Common myeloid progenitor, CD34-positive (primary cell): ENCODE results near the gene LRRC74B.
"Not testable (repeated sequence)": the region's sequence is repeated elsewhere in the genome, so short reads cannot be mapped to it uniquely, and the experiment has no call there.

Source experiments
- CTCF ChIA-PET: fragments of 350-600 bp; sonication (Branson Sonifier 250); formaldehyde crosslinking; loops from one replicate; lab custom pipeline; 2021; ENCODE audit warnings: antibody characterized with exemption; lab: Charles Lee
- POLR2A ChIA-PET: fragments of 350-600 bp; sonication (Branson Sonifier 250); formaldehyde crosslinking; loops from one replicate; lab custom pipeline; 2021; ENCODE audit warnings: antibody characterized with exemption; lab: Charles Lee
- DNase-seq, 3 donors: peaks; one replicate each; pipeline versions ENCODE4 v3.0.0 to v3.0.0-alpha.2; 2013
- H3K27ac ChIP-seq, 2 experiments: 1 replicate in 1 of 2; 2 replicates in 1 of 2; pipeline ENCODE4 v1.7.0; 2013; ENCODE audit warnings: inconsistent platforms in 2 of 2, low read length in 2 of 2, mild to moderate bottlenecking in 2 of 2, low read depth in 1 of 2, moderate library complexity in 1 of 2; ENCODE audit not compliant: severe bottlenecking in 2 of 2, insufficient read depth in 1 of 2, poor library complexity in 1 of 2
- H3K27me3 ChIP-seq, 5 experiments: replicated peaks in 2 of 5; 1 replicate in 3 of 5; 2 replicates in 2 of 5; pipeline versions ENCODE4 v1.6.1 to v1.7.0; 2013; ENCODE audit warnings: low read length in 4 of 5, mild to moderate bottlenecking in 2 of 5, moderate library complexity in 2 of 5, inconsistent platforms in 1 of 5; ENCODE audit not compliant: insufficient read depth in 5 of 5, control insufficient read depth in 4 of 5
- H3K36me3 ChIP-seq, 4 experiments: 1 replicate in 2 of 4; 2 replicates in 2 of 4; pipeline versions ENCODE4 v1.6.1 to v1.7.0; 2013; ENCODE audit warnings: low read length in 3 of 4, control low read depth in 1 of 4, mild to moderate bottlenecking in 1 of 4; ENCODE audit not compliant: control insufficient read depth in 4 of 4, insufficient read depth in 4 of 4
- H3K4me1 ChIP-seq, 4 experiments: 1 replicate in 3 of 4; 2 replicates in 1 of 4; pipeline versions ENCODE4 v1.6.1 to v1.7.1; 2013; ENCODE audit warnings: low read length in 3 of 4, mild to moderate bottlenecking in 3 of 4, control low read depth in 1 of 4, inconsistent platforms in 1 of 4, moderate library complexity in 1 of 4; ENCODE audit not compliant: control insufficient read depth in 4 of 4, insufficient read depth in 4 of 4; ENCODE audit errors: control extremely low read depth in 1 of 4
- H3K4me3 ChIP-seq, 7 experiments: 1 replicate in 4 of 7; 2 replicates in 3 of 7; pipeline versions ENCODE4 v1.5.1 to v1.7.0; 2013; ENCODE audit warnings: mild to moderate bottlenecking in 7 of 7, low read length in 6 of 7, moderate library complexity in 6 of 7, inconsistent platforms in 2 of 7, low read depth in 2 of 7, control low read depth in 1 of 7; ENCODE audit not compliant: insufficient read depth in 4 of 7, control insufficient read depth in 1 of 7; ENCODE audit errors: extremely low read depth in 1 of 7
- H3K9me3 ChIP-seq, 5 experiments: 1 replicate in 4 of 5; 2 replicates in 1 of 5; pipeline versions ENCODE4 v1.6.1 to v1.7.1; 2013; ENCODE audit warnings: low read length in 4 of 5, mild to moderate bottlenecking in 2 of 5, inconsistent platforms in 1 of 5, low read depth in 1 of 5, moderate library complexity in 1 of 5; ENCODE audit not compliant: control insufficient read depth in 4 of 5, insufficient read depth in 2 of 5; ENCODE audit errors: control extremely low read depth in 1 of 5
- WGBS: methylation state at CpG from one replicate; pipeline ENCODE4 v1.1.5; 2013; ENCODE audit not compliant: insufficient coverage; 5-methylcytosine and 5-hydroxymethylcytosine counted together

Gene LRRC74B

GRCh38 chr22:21067901-21068680 is 22.3 kb downstream of the LRRC74B start:
- no peak overlapping the region for H3K27ac ChIP-seq
- H3K4me1 ChIP-seq: no peaks in the 10 kb centered on the region
- WGBS: 90% methylated on average over 10 of the region's 12 CpGs
- ChIA-PET POLR2A (no interaction called here), CTCF (no interaction called here)
- no peak for DNase-seq
- peaks cover 0 to 3% (median 0%) of the 10 kb centered on the region in 5 experiments for H3K9me3 ChIP-seq
- H3K4me3 ChIP-seq: no peak overlapping the region
- H3K27me3 ChIP-seq: peaks cover 0 to 12% (median 3%) of the 10 kb centered on the region in 5 experiments
- H3K36me3 ChIP-seq: no peaks in the 10 kb centered on the region

DNA sequence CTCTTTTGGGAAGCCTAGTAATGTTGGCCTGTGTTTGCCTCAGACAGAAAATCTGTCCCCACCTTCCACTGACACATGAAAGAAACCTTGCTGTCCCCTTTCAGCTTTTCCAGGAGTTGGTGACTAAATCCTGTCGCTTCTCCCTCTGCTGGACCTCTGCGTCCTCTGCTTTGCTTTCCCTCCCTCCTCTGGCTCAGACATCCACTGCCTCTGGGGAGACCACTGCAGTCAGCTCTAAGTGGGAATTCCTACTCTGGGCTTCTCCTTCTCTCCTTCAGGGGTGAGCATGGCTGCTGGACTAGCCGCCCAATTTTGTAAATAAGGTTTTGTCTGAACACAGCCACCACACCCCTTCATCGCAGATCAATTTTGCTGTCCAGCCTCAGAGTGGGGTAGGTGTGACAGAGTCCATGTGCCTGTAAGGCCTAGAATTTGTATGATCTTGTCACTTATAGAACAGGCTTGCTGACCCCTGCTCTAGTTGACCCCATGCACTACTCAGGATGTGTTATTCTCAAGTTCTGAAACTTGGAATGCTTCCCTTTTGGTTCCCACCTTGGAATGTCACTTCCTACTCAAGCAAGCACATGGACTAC is 23.0 kb downstream of the LRRC74B start:
- Histone ChIP-seq H3K4me1 (no peaks in the 10 kb centered on the region), H3K36me3 (no peaks in the 10 kb centered on the region), H3K4me3 (no peak overlapping the region), H3K27me3 (peaks cover 0 to 12% (median 3%) of the 10 kb centered on the region in 5 experiments), H3K27ac (no peak overlapping the region), H3K9me3 (peaks cover 0 to 3% (median 0%) of the 10 kb centered on the region in 5 experiments)
- DNase-seq: no peak
- WGBS: 92% methylated on average over 3 of the region's 4 CpGs
- CTCF ChIA-PET: no interaction called here
- POLR2A ChIA-PET: no interaction called here

- no peak for DNase-seq
- peaks cover 0 to 3% (median 0%) of the 10 kb centered on the region in 5 experiments for H3K9me3 ChIP-seq
- H3K4me1 ChIP-seq: no peaks in the 10 kb centered on the region
- WGBS: 90% methylated on average over 2 of the region's 5 CpGs
- H3K36me3 ChIP-seq: no peaks in the 10 kb centered on the region
- CTCF ChIA-PET: no interaction called here
- peaks cover 0 to 12% (median 3%) of the 10 kb centered on the region in 5 experiments for H3K27me3 ChIP-seq
- POLR2A ChIA-PET: no interaction called here
- H3K27ac ChIP-seq: no peak overlapping the region
- H3K4me3 ChIP-seq: no peak overlapping the region
Measured at GRCh38 chr22:21069375-21069774, 23.6 kb downstream of the LRRC74B start.

DNA sequence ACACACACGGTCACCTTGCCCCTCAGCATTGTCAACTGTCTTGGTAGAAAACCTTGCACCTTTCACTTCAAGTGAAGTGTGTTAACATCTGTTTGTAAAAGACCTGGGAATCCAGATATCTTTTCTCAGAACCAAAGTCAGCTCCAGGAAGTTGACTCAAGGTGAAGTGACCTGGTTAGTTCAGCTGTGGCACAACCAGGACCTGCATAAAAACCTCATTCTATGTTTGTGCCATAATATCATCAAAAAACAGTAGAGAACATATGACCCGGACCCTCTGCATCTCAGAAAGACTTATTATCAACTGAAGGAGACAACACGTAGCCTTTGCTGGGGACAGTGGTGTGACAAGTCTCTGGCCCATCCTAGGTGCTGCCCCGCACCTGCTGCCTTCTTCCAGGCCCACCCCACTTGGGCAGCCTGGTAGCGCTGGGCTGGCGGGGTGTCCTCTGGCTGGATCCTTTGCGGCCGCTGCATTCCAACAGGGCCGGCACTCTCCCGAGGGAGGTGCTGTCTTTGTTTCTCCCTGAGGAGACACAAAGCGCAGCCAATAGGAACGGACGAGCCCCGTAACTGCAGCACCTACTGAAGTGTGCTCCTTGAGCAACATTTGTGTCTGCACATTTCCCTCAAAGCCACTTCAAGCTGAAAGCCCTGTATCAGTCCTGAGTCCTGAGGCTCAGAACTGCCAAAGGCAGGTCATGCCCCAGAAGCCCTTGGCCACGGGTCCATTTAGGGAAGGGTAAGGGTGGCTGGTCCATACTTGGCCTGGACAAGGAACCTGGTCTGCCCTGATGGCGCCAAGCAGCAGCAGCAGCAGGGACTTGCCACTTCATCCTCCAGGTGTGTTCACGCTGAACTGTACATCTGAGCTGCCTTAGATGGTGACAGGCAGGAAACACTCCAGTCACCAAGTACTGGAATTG is 25.2 kb downstream of the LRRC74B start:
- Histone ChIP-seq H3K4me1 (no peaks in the 10 kb centered on the region), H3K27me3 (peaks cover 0 to 8% (median 0%) of the 10 kb centered on the region in 5 experiments), H3K4me3 (no peak overlapping the region), H3K36me3 (no peaks in the 10 kb centered on the region), H3K27ac (no peak overlapping the region), H3K9me3 (peaks cover 0 to 3% (median 0%) of the 10 kb centered on the region in 5 experiments)
- 91% methylated on average over 17 of the region's 17 CpGs for WGBS
- ChIA-PET CTCF (no interaction called here), POLR2A (no interaction called here)
- no peak for DNase-seq

DNA sequence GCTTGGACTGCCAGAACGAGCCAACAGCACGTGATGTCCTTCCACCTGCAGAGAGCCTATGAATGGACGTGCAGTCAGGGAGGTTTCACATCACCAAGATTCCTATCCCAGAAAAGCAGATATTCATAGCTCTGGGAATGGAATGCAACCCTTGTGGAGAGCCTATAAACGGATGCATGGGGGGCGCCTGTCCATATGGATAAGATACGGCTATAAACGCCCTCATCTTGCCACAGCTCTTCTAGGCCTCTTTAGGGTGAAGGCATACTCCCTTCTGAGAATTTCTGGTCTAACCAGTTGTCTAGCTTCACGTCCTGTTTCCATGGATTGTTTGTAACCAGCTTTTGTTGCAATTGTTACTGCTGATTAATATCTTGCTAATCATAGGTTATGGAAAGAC is 26.1 kb downstream of the LRRC74B start:
- not testable (repeated sequence) for DNase-seq

DNA sequence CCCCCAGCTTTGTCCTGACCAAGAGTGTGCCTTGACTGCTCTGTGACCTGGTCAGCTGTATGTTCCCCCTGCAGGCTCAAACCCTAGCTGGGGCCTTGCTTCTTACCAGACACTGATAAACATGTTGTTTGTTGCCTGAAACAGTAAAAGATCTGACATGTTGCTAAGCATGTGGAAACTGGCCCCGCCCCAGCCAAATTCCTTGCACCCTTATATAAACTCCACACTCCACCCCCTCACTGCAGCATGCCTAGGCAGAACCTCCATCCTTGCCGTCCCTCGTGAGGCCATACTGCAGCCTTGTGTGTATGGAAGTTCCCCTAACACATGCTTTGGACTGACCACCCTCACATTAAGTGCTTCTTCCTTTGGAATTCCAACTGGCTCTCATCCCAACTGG is 27.3 kb downstream of the LRRC74B start:
- H3K4me3 ChIP-seq: no peak overlapping the region
- CTCF ChIA-PET: interaction anchor here (1.8 kb wide), 1 partner anchor 29 kb away, joined by 4 read pairs; no protein-coding TSS in a partner anchor
- peaks cover 0 to 3% (median 0%) of the 10 kb centered on the region in 5 experiments for H3K9me3 ChIP-seq
- no peaks in the 10 kb centered on the region for H3K4me1 ChIP-seq
- H3K36me3 ChIP-seq: no peaks in the 10 kb centered on the region
- H3K27ac ChIP-seq: no peak overlapping the region
- peaks cover 0 to 8% (median 0%) of the 10 kb centered on the region in 5 experiments for H3K27me3 ChIP-seq
- DNase-seq: no peak
- POLR2A ChIA-PET: no interaction called here
- no CpG with 5 or more reads among the region's 3 CpGs for WGBS

More for the DNA sequence above, 26.1 kb downstream of the LRRC74B start:
- H3K9me3 ChIP-seq, H3K4me1 ChIP-seq, H3K27ac ChIP-seq, H3K27me3 ChIP-seq, H3K36me3 ChIP-seq, POLR2A ChIA-PET, H3K4me3 ChIP-seq: not testable (repeated sequence)
- 100% methylated on average over 4 of the region's 8 CpGs for WGBS
- CTCF ChIA-PET: interaction anchor here (1.8 kb wide), 1 partner anchor 30 kb away, joined by 4 read pairs; no protein-coding TSS in a partner anchor
